Keratinocyte (primary cell): ENCODE data around the gene ZNF804A. TPM values are rescaled to one million over a fixed set of nuclear protein-coding genes. Genes with fewer than 3 reads are reported as not detected.

Experiments
- DNase-seq: peaks from one replicate; pipeline ENCODE4 v3.0.0-alpha.2; 2011; ENCODE audit warnings: low read depth, missing footprints, low spot score
- FAIRE-seq: peaks from 2 replicates; lab custom pipeline; 2011; peaks lifted over from hg19 to GRCh38; lab: Jason Lieb, UNC
- H2AFZ ChIP-seq: 2 replicates; pipeline ENCODE4 v1.6.0; 2012; ENCODE audit warnings: low read length, control low read depth, inconsistent platforms; ENCODE audit not compliant: control insufficient read depth
- H3K27ac ChIP-seq: 2 replicates; pipeline ENCODE4 v1.5.1; 2011; ENCODE audit warnings: low read length; ENCODE audit not compliant: control insufficient read depth, insufficient read depth
- H3K27me3 ChIP-seq: 3 replicates; pipeline ENCODE4 v1.6.0; 2011; ENCODE audit warnings: low read length; ENCODE audit not compliant: control insufficient read depth, insufficient read depth; ENCODE audit errors: extremely low read depth
- H3K36me3 ChIP-seq, 2 experiments: 2 replicates in 1 of 2; 3 replicates in 1 of 2; pipeline ENCODE4 v1.5.1; 2011; ENCODE audit warnings: low read length in 2 of 2, mild to moderate bottlenecking in 1 of 2; ENCODE audit not compliant: control insufficient read depth in 2 of 2, insufficient read depth in 2 of 2; ENCODE audit errors: extremely low read depth in 1 of 2
- H3K4me1 ChIP-seq: 3 replicates; pipeline ENCODE4 v1.5.1; 2011; ENCODE audit warnings: low read length; ENCODE audit not compliant: control insufficient read depth, insufficient read depth; ENCODE audit errors: extremely low read depth
- H3K4me2 ChIP-seq: 3 replicates; pipeline ENCODE4 v1.6.0; 2011; ENCODE audit warnings: low read depth, low read length; ENCODE audit not compliant: control insufficient read depth, insufficient read depth; ENCODE audit errors: extremely low read depth
- H3K4me3 ChIP-seq, 3 experiments: fragments of 200-600 bp in 1 of 3; sonication (generic) in 1 of 3; 2 replicates in 2 of 3; 3 replicates in 1 of 3; pipeline ENCODE4 v1.5.1; 2011 to 2016; ENCODE audit warnings: low read length in 3 of 3, mild to moderate bottlenecking in 3 of 3, control low read depth in 2 of 3, inconsistent platforms in 1 of 3, low read depth in 1 of 3, mixed read lengths in 1 of 3, mixed run types in 1 of 3, moderate library complexity in 1 of 3; ENCODE audit not compliant: control insufficient read depth in 2 of 3, insufficient read depth in 2 of 3; ENCODE audit errors: extremely low read depth in 1 of 3
- H3K79me2 ChIP-seq: 2 replicates; pipeline ENCODE4 v1.6.0; 2012; ENCODE audit warnings: low read length; ENCODE audit not compliant: control insufficient read depth, insufficient read depth
- H3K9ac ChIP-seq: 3 replicates; pipeline ENCODE4 v1.6.0; 2011; ENCODE audit warnings: low read length; ENCODE audit not compliant: control insufficient read depth, insufficient read depth; ENCODE audit errors: extremely low read depth
- H3K9me1 ChIP-seq: 3 replicates; pipeline ENCODE4 v1.6.0; 2011; ENCODE audit warnings: low read length; ENCODE audit not compliant: control insufficient read depth, insufficient read depth; ENCODE audit errors: extremely low read depth
- H3K9me3 ChIP-seq: 2 replicates; pipeline ENCODE4 v1.5.1; 2012; ENCODE audit warnings: low read depth, low read length; ENCODE audit not compliant: control insufficient read depth
- H4K20me1 ChIP-seq: 3 replicates; pipeline ENCODE4 v1.6.0; 2011; ENCODE audit warnings: low read length; ENCODE audit not compliant: control insufficient read depth, insufficient read depth; ENCODE audit errors: extremely low read depth
- CTCF ChIP-seq, 3 experiments: IDR thresholded peaks in 1 of 3; conservative IDR thresholded peaks in 1 of 3; optimal IDR thresholded peaks in 1 of 3; 2 replicates in 2 of 3; 3 replicates in 1 of 3; pipeline versions ENCODE3 to v1.5.1; 2011; ENCODE audit warnings: low read length in 3 of 3, mild to moderate bottlenecking in 3 of 3, moderate library complexity in 2 of 3, control low read depth in 1 of 3, inconsistent platforms in 1 of 3; ENCODE audit not compliant: insufficient read depth in 2 of 3; ENCODE audit errors: extremely low read depth in 1 of 3
- EZH2 ChIP-seq: IDR thresholded peaks from one replicate; pipeline ENCODE4 v1.6.1; 2012; ENCODE audit warnings: inconsistent platforms, mild to moderate bottlenecking, low read length, moderate library complexity
- dilution Hi-C: fragments of 300-500 bp; cut with MboI; formaldehyde crosslinking; loops from one replicate; pipeline ENCODE4 v1.7.0; 2020; ENCODE audit warnings: low sequenced_read_pairs; ENCODE audit not compliant: extremely low pct_ligation_motif_present
- polyA plus RNA-seq, 5 experiments: library from polyadenylated mRNA; depleted of rRNA in 3 of 5; stranded (reverse) in 3 of 5; stranded (forward) in 1 of 5; unstranded in 1 of 5; fragments of >200 nt; gene quantifications; 1 replicate in 1 of 5; 2 replicates in 3 of 5; 3 replicates in 1 of 5; pipeline versions ENCODE4 v1.2.1 to v1.2.3, GENCODE V29; 2011 to 2012; ENCODE audit warnings: missing spikeins in 2 of 5, low read depth in 1 of 5, low replicate concordance in 1 of 5

The ZNF804A gene
- polyA plus RNA-seq, 1 donor (not counting 4 experiments of a cell fraction or from before 2014, with no cell fraction given), result 0.08 TPM

GRCh38 chr2:184767059-184767458 is 168.7 kb downstream of the ZNF804A start:
- H3K9me3 ChIP-seq, result no peaks in the 10 kb centered on the region
- no peaks in the 10 kb centered on the region for H3K36me3 ChIP-seq
- no peaks in the 10 kb centered on the region for H3K4me1 ChIP-seq
- H3K4me3 ChIP-seq, result no peak overlapping the region
- no peaks in the 10 kb centered on the region for H3K79me2 ChIP-seq
- H2AFZ ChIP-seq, result no peak overlapping the region
- H3K9me1 ChIP-seq, result no peaks in the 10 kb centered on the region
- DNase-seq, result no peak
- no peaks in the 10 kb centered on the region for H4K20me1 ChIP-seq
- H3K27ac ChIP-seq, result no peak overlapping the region
- no peak for FAIRE-seq
- H3K27me3 ChIP-seq, result no peaks in the 10 kb centered on the region
- dilution Hi-C loops, result no loop called here
- H3K9ac ChIP-seq, result no peak overlapping the region
- no peak overlapping the region for H3K4me2 ChIP-seq
- no peak for TF ChIP-seq EZH2
- TF ChIP-seq CTCF (optimal IDR thresholded peaks at IDR 0.05 in 1 of 3, IDR thresholded peaks at IDR 0.05 in 1 of 3, conservative IDR thresholded peaks at IDR 0.05 in 1 of 3; ENCODE audit: extremely low read depth in 1 of 3, insufficient read depth in 2 of 3, low read length in 3 of 3), result no peak

- Histone ChIP-seq H3K27me3 (no peaks in the 10 kb centered on the region), H3K9me1 (no peaks in the 10 kb centered on the region), H3K4me3 (no peak overlapping the region), H3K9me3 (no peaks in the 10 kb centered on the region), H3K27ac (no peak overlapping the region), H3K36me3 (no peaks in the 10 kb centered on the region), H3K4me1 (no peaks in the 10 kb centered on the region), H3K79me2 (no peaks in the 10 kb centered on the region), H3K4me2 (no peak overlapping the region), H2AFZ (no peak overlapping the region), H3K9ac (no peak overlapping the region), H4K20me1 (no peaks in the 10 kb centered on the region)
- dilution Hi-C loops, result no loop called here
- no peak for FAIRE-seq
- DNase-seq, result no peak
- TF ChIP-seq CTCF (optimal IDR thresholded peaks at IDR 0.05 in 1 of 3, IDR thresholded peaks at IDR 0.05 in 1 of 3, conservative IDR thresholded peaks at IDR 0.05 in 1 of 3; ENCODE audit: extremely low read depth in 1 of 3, insufficient read depth in 2 of 3, low read length in 3 of 3) (no peak), EZH2 (no peak)
Measured at GRCh38 chr2:184769023-184769422, 170.7 kb downstream of the ZNF804A start.
